Upper lobe of left lung (tissue), 4 donors: ENCODE data around the gene CCL22.

Source experiments
- POLR2AphosphoS5 ChIP-seq, 2 donors: sonication (generic); formaldehyde crosslinking; IDR thresholded peaks; one replicate each; pipeline ENCODE4 v1.5.1; 2017; ENCODE audit warnings: antibody characterized with exemption in 2 of 2
- TF ChIP-seq, protein P1 (sequence below), 6 experiments: fragments of 450-650 bp in 4 of 6; fragments of 200-600 bp in 2 of 6; sonication (generic) in 2 of 6; IDR thresholded peaks; one replicate each; pipeline ENCODE4 v1.5.1; 2016 to 2019; ENCODE audit warnings: antibody characterized with exemption in 6 of 6

DNA sequence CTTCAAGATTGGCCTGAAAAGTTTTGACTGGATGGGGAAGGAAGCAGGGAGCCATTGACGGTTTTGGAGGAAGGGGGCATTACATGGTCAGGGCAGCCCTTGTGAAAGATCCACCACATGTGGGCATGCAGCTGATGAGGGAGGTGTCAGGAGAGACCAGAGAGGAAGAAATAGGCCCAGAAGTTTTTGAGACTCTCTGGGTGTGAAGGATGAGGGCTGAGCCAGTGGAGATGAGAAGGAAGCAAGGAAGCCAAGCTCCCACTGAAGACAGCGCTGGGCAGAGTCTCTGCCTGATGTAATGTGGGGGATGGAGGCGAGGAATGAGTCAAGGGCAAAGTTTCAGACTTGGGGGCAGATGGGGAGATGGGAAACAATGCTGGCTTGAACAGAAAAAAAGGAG lies 46.5 kb downstream of the CCL22 start:
- no peak for TF ChIP-seq POLR2AphosphoS5 (IDR thresholded peaks at IDR 0.05)
- TF ChIP-seq, protein P1, sequence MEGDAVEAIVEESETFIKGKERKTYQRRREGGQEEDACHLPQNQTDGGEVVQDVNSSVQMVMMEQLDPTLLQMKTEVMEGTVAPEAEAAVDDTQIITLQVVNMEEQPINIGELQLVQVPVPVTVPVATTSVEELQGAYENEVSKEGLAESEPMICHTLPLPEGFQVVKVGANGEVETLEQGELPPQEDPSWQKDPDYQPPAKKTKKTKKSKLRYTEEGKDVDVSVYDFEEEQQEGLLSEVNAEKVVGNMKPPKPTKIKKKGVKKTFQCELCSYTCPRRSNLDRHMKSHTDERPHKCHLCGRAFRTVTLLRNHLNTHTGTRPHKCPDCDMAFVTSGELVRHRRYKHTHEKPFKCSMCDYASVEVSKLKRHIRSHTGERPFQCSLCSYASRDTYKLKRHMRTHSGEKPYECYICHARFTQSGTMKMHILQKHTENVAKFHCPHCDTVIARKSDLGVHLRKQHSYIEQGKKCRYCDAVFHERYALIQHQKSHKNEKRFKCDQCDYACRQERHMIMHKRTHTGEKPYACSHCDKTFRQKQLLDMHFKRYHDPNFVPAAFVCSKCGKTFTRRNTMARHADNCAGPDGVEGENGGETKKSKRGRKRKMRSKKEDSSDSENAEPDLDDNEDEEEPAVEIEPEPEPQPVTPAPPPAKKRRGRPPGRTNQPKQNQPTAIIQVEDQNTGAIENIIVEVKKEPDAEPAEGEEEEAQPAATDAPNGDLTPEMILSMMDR (IDR thresholded peaks at IDR 0.05) = no peak
